Amygdala (tissue), 56 donors: ENCODE results near the gene ABCB10.
"Not testable (repeated sequence)": the region's sequence is repeated elsewhere in the genome, so short reads cannot be mapped to it uniquely, and the experiment has no call there.

Source experiments
- DNase-seq, 56 donors: peaks; one replicate each; lab custom pipeline; 2025; lab: John Stamatoyannopoulos, UW

Gene ABCB10

DNA sequence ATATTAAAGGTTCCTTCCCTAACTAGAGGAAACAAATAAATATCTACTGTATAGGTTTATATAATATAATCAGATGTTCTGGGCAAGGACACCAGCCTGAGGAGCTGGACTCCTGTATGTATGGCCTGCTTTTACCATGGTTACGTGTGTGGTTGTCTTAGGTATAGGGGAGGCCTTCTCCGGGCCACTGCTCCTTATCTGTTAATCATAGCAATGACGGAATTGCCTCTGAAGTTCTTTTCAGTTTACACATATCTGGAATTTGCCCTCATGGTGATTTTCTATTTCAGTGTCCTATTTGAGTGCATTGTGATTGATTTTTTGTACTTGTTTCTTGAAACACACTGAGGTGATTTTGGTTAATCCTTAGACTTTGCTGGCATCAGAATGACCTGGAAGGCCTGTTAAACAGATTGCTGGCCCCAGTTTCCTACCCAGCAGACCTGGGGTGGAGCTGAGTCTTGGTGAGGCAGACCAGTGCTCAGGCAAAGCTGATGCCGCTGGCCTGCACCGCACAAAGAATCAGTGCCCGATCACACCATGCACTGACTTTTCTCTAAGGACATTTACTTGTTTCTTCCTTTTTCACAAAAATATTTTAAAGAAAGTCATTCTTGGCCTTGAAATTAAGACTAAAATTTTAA is 18.5 kb downstream of the ABCB10 start:
- no peak for DNase-seq

DNA sequence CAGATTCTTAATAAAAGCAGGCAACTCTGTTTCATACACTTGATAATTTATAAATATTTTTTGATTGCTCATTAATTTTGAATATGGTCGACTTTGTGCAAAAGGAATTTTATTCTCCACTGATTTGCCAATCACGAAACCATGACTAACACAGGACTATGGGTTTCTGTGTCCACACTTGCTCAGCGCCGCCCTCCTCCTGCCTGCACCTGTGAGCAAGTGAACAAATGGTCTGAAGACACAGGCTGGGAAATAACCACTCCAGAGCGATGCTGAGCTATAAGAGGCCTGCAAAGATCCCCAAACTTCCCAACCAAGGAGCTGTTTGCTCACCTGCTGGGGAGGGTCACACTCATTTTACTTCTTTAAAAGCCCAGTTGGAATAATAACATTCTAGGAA is 19.6 kb downstream of the ABCB10 start:
- no peak for DNase-seq

DNA sequence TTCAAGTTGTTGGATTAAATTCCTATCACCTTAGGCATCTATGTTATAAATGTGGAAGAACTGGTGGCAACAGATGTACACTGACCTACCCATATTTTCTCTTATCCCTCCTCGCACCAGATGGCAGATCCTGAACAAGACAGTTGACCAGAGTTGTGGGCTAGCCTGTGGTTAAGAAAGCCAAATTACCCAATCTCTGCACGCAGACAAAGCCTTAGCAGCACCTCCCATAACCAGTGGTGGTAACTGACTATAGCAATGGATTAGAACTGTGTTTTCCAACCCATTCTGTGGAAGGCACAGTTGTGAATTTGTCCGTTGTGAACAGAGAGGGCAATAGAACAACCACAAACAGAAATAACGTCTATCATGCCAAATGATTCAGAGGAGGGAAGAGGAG is 20.6 kb downstream of the ABCB10 start:
- DNase-seq: no peak

DNA sequence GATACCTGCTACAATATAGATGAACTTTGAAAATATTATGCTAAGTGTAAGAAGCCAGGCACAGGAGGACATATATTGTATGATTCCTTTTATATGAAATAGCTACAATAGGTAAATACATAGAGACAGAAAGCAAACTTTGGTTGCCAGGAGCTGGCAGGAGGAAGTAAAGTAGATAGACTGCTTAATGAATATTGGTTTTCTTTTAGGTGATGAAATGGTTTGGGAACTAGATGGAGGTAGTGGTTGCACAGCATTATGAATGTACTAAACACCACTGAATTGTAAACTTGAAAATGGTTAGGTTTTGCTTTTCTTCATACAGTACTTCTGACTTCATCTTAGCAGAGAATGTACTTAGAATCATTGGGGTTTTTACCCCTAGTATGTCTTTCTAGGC is 21.5 kb downstream of the ABCB10 start:
- no peak for DNase-seq

DNA sequence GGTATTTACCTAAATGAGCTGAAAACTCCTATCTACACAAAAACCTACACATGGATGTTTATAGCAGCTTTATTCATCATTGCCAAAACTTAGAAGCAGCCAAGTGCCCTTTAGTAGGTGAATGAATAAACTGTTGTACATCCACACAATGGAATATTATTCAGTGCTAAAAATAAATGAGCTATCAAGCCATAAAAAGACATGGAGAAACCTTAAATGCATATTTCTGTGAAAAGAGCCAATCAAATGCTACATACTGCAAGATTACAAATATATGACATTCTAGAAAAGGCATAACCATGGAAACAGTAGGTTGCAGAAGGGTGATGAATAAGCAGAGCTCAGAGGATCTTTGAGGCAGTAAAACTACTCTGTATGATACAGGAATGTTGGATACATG is 23.3 kb downstream of the ABCB10 start:
- DNase-seq: no peak

DNA sequence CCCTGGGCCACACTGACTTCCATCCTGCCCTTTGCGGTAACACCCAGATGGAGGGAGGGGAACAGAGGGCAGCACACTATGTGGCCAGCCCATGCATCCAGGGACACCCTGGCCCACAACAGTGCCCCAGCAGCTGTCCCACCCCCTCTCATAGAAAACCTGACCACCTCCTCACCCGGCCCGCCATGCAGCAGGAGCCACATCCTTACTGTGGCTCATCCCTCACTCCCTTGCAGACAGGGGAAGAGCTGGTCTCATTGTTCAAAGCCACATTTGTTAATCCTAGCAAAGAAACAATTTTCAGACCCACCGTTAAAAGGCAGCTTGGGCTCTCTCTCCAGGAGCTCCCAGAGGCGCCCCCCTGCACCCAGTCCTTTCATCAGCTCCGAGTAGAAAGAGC is 27.2 kb downstream of the ABCB10 start:
- no peak for DNase-seq

DNA sequence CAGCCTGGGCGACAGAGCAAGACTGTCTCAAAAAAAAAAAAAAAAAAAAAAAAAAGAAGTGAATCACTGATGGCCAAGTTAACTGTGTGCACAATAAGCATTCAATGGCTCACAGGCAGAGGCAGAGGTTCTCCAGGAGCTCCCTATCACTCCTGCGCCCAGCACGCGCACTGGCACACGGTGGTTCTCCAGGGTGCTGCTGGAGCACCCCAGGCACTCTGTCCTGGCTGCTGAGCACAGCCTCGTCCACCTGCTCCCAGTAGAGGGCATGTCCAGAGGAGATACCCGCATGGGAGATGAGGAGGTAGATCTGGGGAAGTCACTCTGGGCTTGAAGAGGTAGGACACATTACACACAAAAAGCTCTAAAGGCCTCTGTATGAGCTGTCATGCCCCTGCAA is 28.9 kb downstream of the ABCB10 start:
- DNase-seq: no peak

DNA sequence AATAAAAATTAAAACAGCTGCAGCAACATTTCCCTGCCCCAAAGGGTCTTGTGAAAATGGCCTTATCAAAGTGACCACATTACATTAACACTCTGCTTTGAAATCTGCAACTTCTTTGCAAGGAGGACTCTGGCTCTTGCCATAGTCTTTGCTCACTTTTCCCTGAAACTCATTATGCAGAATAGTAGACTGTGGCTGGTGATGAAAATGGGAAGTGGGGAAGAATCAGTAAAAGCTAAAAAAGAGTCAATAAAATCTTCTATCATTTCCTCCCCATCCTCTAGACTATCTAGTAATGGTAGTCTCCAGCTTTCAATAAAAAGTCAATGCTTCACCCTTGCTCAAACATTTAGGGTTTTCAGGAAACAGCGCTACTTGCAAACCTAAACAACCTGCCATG is 31.8 kb downstream of the ABCB10 start:
- DNase-seq: no peak

DNA sequence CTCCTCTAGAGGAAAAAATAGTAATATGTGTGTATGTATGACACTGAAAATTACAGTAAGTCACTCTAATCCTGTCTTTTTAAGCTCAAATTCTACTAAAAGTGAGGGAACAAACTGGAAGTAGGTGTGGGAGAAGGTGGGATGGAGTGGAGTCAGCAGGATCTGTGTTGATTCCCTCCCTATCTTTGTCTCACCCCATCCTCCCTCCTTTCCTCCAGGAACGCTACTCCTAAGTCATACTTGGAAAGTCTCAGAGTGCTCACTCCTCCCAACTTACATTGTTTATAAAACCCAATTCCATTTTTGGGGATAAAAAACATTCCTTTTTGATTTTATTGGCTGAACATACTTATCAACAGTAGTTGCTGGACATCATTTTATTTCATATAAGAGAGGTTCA is 35.5 kb downstream of the ABCB10 start:
- no peak for DNase-seq

DNA sequence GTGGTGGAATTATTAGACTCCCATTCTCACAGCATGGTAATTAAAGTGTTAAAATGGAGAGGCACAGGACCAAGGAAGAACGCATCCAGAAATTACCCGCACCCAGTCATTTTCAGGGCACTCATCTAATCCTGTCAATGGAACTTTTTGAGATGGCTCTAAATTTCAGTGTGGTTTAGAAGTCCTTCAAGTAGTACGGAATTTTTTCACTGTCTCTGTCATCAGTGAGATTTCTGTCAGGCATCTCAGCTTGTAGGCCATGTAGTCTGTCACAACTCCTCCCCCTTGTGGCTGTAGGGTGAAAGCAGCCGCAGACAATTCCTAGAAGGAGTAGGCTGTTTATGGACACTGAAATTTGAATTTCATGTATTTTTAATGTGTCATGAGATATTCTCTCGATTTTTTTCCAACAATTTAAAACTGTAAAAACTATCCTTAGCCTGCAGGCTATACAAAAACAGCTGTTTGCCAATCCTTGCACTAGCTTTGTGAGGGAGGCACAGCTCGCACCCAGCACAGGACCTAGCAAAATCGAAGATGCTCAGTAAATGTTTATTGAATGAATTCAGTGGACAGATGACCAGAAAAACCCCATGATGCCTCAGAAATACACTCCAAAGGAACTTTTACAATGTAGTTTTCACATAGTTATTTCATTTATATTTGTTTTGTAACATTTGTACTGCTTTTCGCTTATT is 43.8 kb downstream of the ABCB10 start:
- DNase-seq: peak in 46 of 56 donors; percentile 0 to 85 (median 46)

DNA sequence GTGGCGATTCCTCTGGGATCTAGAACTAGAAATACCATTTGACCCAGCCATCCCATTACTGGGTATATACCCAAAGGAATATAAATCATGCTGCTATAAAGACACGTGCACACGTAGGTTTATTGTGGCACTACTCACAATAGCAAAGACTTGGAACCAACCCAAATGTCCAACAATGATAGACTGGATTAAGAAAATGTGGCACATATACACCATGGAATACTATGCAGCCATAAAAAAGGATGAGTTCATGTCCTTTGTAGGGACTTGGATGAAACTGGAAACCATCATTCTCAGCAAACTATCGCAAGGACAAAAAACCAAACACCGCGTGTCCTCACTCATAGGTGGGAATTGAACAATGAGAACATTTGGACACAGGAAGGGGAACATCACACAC is 46.9 kb downstream of the ABCB10 start:
- not testable (repeated sequence) for DNase-seq

DNA sequence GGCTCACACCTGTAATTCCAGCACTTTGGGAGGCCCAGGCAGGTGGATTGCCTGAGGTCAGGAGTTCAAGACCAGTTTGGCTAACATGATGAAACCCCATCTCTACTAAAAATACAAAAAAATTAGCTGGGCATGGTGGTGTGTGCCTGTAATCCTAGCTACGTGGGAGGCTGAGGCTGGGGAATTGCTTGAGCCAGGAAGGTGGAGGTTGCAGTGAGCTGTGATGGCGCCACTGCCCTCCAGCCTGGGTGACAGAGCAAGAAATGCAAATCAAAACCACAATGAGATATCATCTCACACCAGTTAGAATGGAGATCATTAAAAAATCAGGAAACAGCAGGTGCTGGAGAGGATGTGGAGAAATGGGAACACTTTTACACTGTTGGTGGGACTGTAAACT is 47.3 kb downstream of the ABCB10 start:
- DNase-seq: not testable (repeated sequence)

DNA sequence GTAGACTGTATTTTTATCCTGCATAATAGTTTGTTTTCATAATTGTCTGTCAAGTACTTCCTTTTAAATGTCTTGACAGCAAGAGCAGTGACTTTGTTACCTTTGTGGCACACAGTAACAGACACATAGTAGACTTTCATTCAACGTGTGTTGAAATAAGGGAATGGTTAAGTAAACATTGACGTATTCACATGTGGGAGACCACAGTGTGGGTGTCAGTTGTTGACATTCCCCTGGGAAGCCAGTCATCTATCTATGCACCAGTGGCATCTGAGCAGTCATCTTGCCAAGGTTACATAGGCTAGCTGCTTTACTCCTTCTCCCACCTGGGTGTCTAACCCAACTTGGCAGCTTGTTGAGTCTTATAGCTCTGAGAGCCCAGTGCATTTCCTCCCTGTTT is 48.9 kb downstream of the ABCB10 start:
- no peak for DNase-seq

DNA sequence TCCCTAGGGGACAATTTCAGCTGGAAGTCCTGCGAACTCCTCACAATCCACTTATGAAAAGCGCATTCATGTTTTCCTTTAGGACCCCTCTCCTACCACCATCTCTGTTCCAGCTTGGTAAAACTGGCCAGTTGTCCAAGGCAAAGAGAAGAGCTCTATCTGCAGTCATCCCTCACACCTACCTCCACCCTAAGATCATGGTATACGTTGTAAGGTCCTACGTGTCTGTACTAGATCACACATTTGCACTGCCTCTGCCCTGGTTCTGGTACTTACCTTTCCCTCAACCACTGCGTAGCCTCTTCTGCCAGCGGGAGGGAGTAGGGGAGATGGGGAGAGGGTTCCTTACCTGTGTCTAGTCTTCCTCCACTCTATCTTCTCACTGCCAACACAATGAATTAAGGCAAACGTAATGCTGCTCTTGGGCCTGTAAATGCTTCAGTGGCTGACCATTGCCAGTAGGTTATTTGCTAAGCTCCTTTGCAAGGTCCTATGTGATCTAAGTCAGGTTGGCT is 49.6 kb downstream of the ABCB10 start:
- DNase-seq: no peak

DNA sequence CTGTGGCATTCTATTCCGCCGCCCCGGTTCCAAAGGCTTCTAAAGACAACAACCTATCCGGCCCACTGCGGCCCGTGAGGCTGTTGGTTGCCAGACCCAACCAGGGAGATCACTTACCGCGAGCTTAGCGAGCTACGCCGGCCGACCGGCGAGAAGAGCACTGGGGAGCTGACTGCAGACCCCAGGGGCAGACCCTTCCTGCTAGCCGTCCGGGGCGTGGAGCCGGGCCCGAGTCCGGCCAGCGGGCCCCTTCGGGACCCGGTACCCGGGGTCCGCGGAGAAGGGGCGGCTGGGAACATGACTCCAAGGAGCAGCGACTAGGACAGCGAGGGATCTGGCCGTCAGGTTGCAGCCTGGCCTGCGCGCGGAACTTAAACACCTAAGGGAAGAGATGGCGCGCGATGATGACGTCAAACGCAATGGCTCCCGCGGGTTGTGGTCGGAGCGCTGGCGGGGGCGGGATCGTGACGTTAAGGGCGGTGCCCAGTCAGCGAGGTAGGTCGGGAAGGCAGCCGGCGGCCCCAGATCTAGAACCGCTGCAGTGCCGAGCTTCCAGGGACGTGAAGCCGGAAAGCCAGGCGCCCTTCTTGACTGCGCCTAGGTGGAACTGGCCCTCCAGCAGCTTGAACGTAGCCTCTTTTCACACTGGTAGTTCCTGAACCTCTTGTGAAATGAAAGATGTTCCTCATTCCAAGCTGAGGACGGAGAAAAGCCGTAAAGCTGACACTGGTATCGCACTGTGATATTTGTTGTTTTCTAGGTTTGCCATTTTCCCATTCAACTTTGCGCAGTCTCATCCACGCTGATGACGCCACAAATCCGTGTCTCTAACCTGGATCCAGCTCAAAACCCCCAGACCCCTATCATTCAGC is 50.3 kb downstream of the ABCB10 start, which contains the start of gene NUP133:
Gene NUP133 (minus strand): TSS at position 391 of the 872 bp plus-strand sequence. CDS start 92 bp downstream, at position 299.
- peak; percentile 20 to 99 (median 92) for DNase-seq

DNA sequence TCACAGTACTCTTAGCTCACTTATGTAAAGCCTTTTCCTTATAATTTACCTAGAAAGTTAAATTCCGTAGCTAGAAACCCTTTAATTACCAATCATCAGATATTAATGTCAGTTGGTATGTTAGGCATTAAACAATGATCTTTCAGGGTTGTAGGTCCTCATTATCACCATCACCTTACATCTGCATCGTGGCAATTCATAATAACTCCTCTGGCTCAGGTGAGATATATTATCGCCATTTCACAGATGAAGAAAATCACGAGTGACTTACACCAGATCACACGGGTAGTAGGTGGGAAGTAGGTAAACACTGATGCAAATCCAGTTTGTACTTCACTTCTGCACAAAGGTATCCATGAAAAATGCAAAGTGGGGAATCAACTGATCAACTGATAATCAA is 51.0 kb downstream of the ABCB10 start:
- no peak for DNase-seq

DNA sequence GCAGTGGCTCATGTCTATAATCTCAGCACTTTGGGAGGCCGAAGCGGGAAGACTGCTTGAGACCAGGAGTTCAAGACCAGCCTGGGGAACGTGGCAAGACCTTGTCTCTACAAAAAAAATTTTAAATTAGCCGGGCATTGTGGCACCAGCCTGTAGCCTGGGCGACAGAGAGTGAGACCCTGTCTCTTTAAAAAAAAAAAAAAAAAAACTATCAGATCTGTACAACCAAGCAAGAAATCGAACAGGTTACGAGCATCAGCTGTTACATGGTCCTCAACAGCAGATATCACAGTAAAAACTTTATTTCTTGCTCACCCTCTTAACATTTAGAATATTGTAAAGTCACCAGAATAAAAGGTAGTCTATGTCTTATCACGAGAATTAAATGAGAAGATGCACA is 51.9 kb downstream of the ABCB10 start:
- DNase-seq: no peak

DNA sequence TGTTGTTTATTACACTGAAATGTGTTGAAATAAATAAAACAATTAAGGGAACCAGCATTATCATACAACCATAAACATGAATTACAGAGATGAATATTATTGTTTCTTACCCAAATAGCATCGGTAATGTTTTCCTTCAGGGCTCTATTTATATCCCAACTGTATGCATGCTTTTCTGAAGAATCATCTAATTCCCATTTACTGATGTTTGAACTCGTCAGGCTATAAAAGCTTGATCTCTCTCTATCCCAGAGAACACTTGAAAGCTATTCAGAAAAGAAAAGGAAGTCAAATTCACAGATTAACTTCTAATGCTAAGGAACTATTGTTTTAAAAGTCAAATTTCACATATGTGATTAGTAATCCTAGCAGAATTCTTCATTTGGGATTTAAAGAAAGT is 62.7 kb downstream of the ABCB10 start:
- DNase-seq: no peak

DNA sequence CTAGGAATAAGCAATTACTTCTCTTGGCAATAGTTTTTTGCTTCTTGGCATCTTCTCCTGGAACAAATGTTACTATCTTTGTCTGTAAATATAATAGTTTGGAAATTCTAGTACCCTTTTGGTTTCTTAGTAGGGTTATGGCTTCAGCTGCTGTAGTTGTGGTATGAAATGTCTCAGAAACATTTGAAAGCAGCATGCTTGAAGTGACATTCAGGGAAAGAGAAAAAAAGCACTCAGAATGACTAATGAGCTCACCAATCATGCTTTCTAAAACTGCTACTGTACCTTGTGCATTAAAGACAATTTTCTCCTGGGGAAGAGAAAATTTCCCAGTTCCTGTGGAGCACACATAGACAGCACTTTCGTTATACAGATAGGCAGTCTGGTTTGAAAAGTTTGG is 71.3 kb downstream of the ABCB10 start:
- DNase-seq: no peak

DNA sequence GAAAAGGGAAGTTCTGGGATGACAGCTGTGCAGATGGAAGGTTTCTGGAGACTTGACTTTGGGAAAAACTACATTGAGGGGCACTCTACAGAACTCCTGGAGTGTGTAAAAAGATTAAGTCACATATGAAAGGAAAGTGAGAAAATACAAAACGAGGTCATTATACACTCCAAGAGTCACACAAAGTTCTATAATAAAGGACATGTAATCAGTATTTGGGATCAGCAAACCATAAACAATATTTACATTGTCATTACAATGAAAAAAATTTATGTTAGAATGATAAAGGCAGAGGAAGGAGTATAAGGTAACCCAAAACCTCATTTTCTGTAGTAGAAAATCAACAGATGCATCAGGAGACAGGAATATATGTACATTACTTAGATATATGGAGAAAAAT is 73.2 kb downstream of the ABCB10 start:
- no peak for DNase-seq

DNA sequence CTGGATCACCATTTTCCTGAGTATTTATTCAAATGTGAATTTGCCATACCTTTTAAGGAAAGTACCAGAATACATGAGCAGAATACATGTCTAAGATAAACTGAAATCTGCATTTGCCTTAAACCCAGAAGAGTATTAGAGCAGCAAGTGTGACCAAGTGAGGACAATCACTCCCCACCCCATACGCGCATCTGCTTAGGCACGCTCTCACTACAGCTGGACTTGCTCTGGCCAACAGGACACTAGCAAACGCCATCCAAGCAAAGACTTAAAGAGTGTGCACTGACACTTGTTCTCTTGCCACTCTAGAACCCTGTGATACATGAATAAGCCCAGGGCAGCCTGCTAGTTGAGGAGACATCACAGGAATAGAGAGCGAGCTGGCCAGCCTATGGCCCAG is 76.0 kb downstream of the ABCB10 start:
- no peak for DNase-seq
